GM21619 (cell line): ENCODE results near the gene SLC44A4.
"Not testable (repeated sequence)": the region's sequence is repeated elsewhere in the genome, so short reads cannot be mapped to it uniquely, and the experiment has no call there.

Source experiments
- ATAC-seq: cut with Tn5 transposase; IDR thresholded peaks from one replicate; pipeline ENCODE4 v1.9.1; 2021; ENCODE audit not compliant: unreplicated experiment

The SLC44A4 gene

GRCh38 chr6:31831350-31832215, 47.2 kb downstream of the SLC44A4 start:
- ATAC-seq: no peak

- ATAC-seq: no peak
Measured at GRCh38 chr6:31830886-31831335, 47.9 kb downstream of the SLC44A4 start.

GRCh38 chr6:31829633-31830283, 49.0 kb downstream of the SLC44A4 start:
- no peak for ATAC-seq

- peak; percentile 50 for ATAC-seq
Measured at GRCh38 chr6:31827286-31828079, 51.3 kb downstream of the SLC44A4 start, which contains the start of gene HSPA1B. TSS of gene HSPA1B (plus strand) at chr6:31827738. CDS start at chr6:31827951, 213 bp downstream.

- ATAC-seq: no peak
Measured at GRCh38 chr6:31826793-31827285, 52.0 kb downstream of the SLC44A4 start.

- ATAC-seq: no peak
Measured at GRCh38 chr6:31825553-31825952, 53.2 kb downstream of the SLC44A4 start.

- ATAC-seq: not testable (repeated sequence)
Measured at GRCh38 chr6:31823592-31824196, 55.1 kb downstream of the SLC44A4 start.

- peak; percentile 34 for ATAC-seq
Measured at GRCh38 chr6:31822036-31822821, 56.6 kb downstream of the SLC44A4 start.

GRCh38 chr6:31821301-31822035, 57.3 kb downstream of the SLC44A4 start:
- ATAC-seq: peak; percentile 27

- not testable (repeated sequence) for ATAC-seq
Measured at GRCh38 chr6:31820399-31820798, 58.4 kb downstream of the SLC44A4 start.

GRCh38 chr6:31819871-31820299, 58.9 kb downstream of the SLC44A4 start:
- ATAC-seq: no peak

GRCh38 chr6:31817929-31818511, 60.8 kb downstream of the SLC44A4 start:
- not testable (repeated sequence) for ATAC-seq

GRCh38 chr6:31817133-31817928, 61.5 kb downstream of the SLC44A4 start:
- ATAC-seq: not testable (repeated sequence)

GRCh38 chr6:31815025-31815838, 63.6 kb downstream of the SLC44A4 start, which contains the start of the genes HSPA1A and HSPA1L:
TSS of gene HSPA1A (plus strand) at chr6:31815543. CDS start at chr6:31815757, 214 bp downstream.
TSS of gene HSPA1L (minus strand) at chr6:31815283. CDS start at chr6:31811972, 3,311 bp downstream.
- ATAC-seq: peak; percentile 29

- peak; percentile 24 for ATAC-seq
Measured at GRCh38 chr6:31814677-31815024, 64.1 kb downstream of the SLC44A4 start.

GRCh38 chr6:31813465-31813849, 65.3 kb downstream of the SLC44A4 start:
- ATAC-seq: no peak
